ENCODE measurements around the gene LMO2.

The LMO2 gene

DNA sequence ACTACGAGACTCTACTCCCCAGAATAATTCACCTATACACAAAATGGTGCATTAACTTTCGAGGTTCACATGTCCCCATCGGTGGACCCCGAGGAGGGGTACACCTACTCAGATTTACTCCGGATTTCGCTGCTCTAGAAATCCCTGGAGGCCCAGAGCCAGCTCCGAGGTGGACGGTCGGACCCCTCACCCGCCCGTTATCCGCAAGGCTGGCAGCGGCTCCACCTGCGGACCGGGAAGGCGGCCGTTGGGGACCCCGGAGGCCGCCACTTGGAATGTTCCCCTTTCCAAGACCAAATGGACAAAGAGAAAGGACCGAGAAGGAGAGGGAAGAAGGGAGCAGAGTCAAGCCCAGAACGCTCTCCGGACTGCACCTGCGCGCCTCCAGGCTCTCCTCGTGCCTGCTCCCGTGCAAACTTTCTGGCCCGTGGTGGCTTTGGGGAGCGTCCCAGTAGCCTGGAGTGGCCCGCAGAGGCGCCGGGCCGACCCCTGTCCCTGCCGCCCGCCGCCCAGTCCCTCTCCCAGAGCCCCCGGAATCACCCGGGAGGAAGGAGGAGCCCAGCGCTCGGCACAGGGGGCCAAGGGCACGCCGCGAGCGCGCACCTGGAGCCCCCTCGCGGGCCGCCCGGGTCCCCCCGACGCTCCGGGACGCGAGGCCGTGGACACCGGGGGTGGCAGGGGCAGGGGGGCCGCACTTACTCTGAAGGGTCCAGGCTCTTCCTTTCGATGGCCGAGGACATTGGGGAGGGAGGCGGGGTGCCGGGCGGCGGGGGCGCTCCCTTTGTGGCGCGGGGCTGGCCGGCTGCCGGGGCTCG lies 23.0 kb downstream of the LMO2 start:
- in situ Hi-C loops (cut with MboI; ENCODE audit: low pct_unique_long_range_greater_than_20kb, low sequenced_read_pairs), result loop anchor here (10.0 kb wide), 1 partner anchor 106 kb away; no protein-coding TSS in a partner anchor
- peak; percentile 30 for DNase-seq

DNA sequence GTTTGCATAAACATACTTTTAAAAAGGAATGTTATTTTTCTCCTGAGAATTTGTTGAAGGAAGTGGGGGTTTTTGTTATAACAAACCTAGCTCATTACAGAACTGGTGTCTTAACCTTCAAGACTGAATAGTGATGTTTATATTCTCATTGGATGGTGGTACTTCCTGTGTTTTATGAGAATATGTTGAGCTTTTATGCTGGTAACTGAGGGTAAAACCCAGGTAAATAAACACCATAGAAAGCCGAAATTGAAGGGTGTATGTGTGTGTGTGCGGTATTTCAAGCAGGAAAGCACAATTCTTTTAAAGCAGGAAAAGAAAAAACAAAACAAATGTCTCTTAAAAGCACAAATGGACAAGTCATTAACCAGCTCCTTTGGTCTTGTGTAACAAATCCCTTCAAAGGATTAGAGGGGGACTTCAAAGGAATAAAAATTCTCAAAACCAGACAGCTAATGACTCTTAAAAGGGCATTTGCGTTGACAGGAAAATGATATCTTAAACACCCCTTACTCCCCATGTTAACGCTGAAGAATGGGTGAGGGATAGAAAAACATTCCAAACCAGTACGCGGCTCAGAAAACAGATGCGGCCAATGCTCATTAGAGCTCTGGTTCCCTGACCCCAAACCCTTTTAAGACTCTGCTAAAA lies 23.8 kb downstream of the LMO2 start:
- in situ Hi-C loops (cut with MboI; ENCODE audit: low pct_unique_long_range_greater_than_20kb, low sequenced_read_pairs), result loop anchor here (10.0 kb wide), 1 partner anchor 107 kb away; no protein-coding TSS in a partner anchor
- no peak for DNase-seq

- in situ Hi-C loops (cut with MboI; ENCODE audit: low pct_unique_long_range_greater_than_20kb, low sequenced_read_pairs), result loop anchor here (10.0 kb wide), 1 partner anchor 107 kb away; no protein-coding TSS in a partner anchor
- DNase-seq, result no peak
Measured at GRCh38 chr11:33867561-33867960, 24.3 kb downstream of the LMO2 start.

- in situ Hi-C loops (cut with MboI; ENCODE audit: low pct_unique_long_range_greater_than_20kb, low sequenced_read_pairs), result loop anchor here (10.0 kb wide), 1 partner anchor 108 kb away; no protein-coding TSS in a partner anchor
Measured at GRCh38 chr11:33866936-33867335, 24.9 kb downstream of the LMO2 start.

DNA sequence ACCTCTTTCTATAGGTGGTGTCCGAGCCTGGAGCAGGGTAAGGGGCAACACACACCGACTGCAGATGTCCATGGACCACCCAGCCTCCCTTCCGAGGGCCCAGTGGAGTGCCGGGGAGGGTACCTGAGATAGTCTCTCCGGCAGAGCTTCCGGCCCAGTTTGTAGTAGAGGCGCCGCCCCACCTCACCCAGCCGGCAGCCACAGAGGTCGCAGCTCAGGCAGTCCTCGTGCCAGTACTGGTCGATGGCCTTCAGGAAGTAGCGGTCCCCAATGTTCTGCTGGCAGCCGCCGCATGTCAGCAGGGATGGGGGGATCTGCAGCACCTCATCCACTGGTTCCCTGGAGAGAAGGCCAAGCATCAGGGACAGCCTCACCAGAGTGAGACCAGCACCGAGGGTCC lies 27.4 kb downstream of the LMO2 start:
- in situ Hi-C loops (cut with MboI; ENCODE audit: low pct_unique_long_range_greater_than_20kb, low sequenced_read_pairs), result loop anchor here (10.0 kb wide), 1 partner anchor 110 kb away; no protein-coding TSS in a partner anchor
- DNase-seq, result no peak

More at GRCh38 chr11:33866936-33867335, 24.9 kb downstream of the LMO2 start:
- DNase-seq, result no peak

DNA sequence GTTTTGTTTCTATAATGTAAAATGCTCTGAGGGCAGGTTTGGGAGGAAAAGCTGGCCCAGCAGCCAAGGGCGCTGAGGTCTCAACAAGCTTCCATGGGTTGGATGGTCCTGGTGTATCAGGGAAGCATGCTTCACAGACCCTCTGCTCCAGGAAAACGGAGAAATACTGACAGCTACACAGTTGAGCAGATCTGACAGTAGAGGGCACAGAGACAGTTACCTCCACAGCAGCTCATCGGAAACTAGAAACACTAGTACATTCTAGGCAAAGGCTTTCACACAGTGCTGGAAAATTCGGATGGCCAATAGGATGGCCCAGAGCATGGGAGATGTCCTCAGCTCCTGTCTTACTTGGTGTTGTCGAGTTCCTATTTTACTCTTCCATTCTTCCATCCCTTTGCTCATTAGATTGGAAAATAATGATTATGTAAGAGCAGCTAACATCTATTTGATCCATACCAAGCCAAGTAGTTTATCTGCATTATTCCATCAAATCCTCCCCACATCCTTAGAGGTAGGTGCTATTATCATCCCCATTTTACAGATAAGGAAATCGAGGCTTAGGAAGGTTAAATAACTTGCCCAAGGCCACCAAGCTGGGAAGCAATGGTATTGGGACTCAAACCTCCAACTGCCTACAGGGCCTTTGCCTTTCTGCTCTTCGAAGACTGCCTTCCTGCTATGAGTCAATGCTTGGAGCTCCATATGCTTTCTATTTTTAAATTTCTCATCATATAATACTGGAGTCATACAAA lies 28.3 kb downstream of the LMO2 start:
- no peak for DNase-seq
- in situ Hi-C loops (cut with MboI; ENCODE audit: low pct_unique_long_range_greater_than_20kb, low sequenced_read_pairs), result loop anchor here (10.0 kb wide), 1 partner anchor 111 kb away; no protein-coding TSS in a partner anchor

DNA sequence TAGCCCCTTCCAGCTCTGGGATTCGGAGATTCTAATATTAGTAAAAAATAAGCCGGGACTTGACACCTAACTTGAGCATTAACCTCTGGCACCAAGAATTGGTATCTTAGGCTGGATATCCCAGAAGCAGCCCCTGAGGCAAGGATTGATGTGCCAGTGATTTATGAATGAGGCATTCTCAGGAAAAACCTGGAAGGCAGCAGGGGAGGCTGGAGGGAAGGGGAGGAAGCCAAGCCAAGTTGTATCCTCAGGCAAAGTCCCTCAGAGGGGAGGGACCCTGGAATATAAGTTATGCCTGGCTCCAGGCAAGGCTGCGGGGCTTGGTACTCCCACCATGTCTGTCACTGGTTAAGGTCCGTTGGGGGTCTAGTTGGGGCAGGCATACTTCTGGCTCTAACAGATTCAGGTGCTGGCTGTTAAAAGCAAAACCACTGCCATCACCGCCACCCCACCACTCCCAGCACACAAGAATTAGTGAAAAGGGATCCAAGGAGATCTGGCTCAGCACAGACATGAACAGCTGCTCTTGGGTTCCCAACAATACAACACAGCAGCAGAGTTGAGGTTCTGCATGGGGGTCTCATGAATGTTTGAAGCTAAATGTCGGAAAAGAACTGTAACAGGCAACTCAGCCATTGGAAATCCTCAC lies 29.8 kb downstream of the LMO2 start:
- in situ Hi-C loops (cut with MboI; ENCODE audit: low pct_unique_long_range_greater_than_20kb, low sequenced_read_pairs), result loop anchor here (10.0 kb wide), 1 partner anchor 113 kb away; no protein-coding TSS in a partner anchor
- no peak for DNase-seq

DNA sequence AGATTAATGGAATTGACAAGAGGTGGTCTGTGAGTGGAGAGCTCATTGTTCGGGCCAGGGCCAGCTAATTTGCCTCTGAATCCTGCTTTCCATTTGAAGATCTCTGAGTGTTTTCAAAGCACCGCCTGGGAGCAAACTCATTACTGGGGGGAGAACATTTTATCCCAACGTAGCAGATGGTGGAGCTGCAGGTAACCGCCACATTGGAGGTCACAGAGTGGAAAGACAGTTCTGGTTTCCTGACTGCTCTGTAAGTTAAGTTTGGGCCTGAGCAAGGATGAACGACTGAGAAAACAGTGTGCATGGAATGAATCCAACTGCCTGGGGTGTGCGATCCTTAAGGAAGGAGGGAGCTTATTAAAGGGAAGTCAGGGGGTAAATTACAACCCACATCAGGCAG lies 30.5 kb downstream of the LMO2 start:
- no peak for DNase-seq
- in situ Hi-C loops (cut with MboI; ENCODE audit: low pct_unique_long_range_greater_than_20kb, low sequenced_read_pairs), result loop anchor here (10.0 kb wide), 1 partner anchor 113 kb away; no protein-coding TSS in a partner anchor

GRCh38 chr11:33860926-33861325 lies 30.9 kb downstream of the LMO2 start:
- DNase-seq, result no peak
- in situ Hi-C loops (cut with MboI; ENCODE audit: low pct_unique_long_range_greater_than_20kb, low sequenced_read_pairs), result loop anchor here (10.0 kb wide), 1 partner anchor 114 kb away; no protein-coding TSS in a partner anchor

- DNase-seq, result no peak
- in situ Hi-C loops (cut with MboI; ENCODE audit: low pct_unique_long_range_greater_than_20kb, low sequenced_read_pairs), result no loop called here
Measured at GRCh38 chr11:33859306-33859705, 32.6 kb downstream of the LMO2 start.

GRCh38 chr11:33857933-33858371 lies 33.9 kb downstream of the LMO2 start:
- DNase-seq, result peak; percentile 89
- in situ Hi-C loops (cut with MboI; ENCODE audit: low pct_unique_long_range_greater_than_20kb, low sequenced_read_pairs), result no loop called here

- DNase-seq, result no peak
- in situ Hi-C loops (cut with MboI; ENCODE audit: low pct_unique_long_range_greater_than_20kb, low sequenced_read_pairs), result no loop called here
Measured at GRCh38 chr11:33855500-33855899, 36.4 kb downstream of the LMO2 start.

- in situ Hi-C loops (cut with MboI; ENCODE audit: low pct_unique_long_range_greater_than_20kb, low sequenced_read_pairs), result loop anchor here (25.0 kb wide), 1 partner anchor 638 kb away; no protein-coding TSS in a partner anchor
- DNase-seq, result no peak
Measured at GRCh38 chr11:33848717-33849390, 43.0 kb downstream of the LMO2 start.

GRCh38 chr11:33847251-33847650 lies 44.6 kb downstream of the LMO2 start:
- no peak for DNase-seq
- in situ Hi-C loops (cut with MboI; ENCODE audit: low pct_unique_long_range_greater_than_20kb, low sequenced_read_pairs), result loop anchor here (25.0 kb wide), 1 partner anchor 640 kb away; no protein-coding TSS in a partner anchor

DNA sequence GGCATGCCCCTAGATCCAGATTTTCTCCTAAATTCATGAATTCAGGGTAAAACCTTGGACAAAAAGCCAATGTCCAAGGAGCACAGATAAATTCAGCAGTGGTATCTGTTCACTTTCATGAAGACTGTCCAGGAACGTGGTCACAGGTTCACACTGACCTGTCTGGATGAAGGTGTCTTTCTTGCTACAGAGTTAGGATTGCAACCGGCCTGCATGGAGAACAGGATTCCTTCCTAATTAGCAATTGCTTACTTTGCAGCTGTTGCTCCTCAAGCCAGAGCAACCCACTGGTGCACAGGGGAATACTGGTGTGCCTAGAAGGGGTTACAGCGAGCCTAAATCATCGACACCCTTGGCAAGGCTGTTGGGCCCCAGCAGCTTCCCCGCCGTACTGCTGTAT lies 47.6 kb downstream of the LMO2 start:
- DNase-seq, result no peak
- in situ Hi-C loops (cut with MboI; ENCODE audit: low pct_unique_long_range_greater_than_20kb, low sequenced_read_pairs), result loop anchor here (25.0 kb wide), 1 partner anchor 643 kb away; no protein-coding TSS in a partner anchor

- in situ Hi-C loops (cut with MboI; ENCODE audit: low pct_unique_long_range_greater_than_20kb, low sequenced_read_pairs), result loop anchor here (25.0 kb wide), 1 partner anchor 644 kb away; no protein-coding TSS in a partner anchor
- no peak for DNase-seq
Measured at GRCh38 chr11:33843018-33843417, 48.9 kb downstream of the LMO2 start.

DNA sequence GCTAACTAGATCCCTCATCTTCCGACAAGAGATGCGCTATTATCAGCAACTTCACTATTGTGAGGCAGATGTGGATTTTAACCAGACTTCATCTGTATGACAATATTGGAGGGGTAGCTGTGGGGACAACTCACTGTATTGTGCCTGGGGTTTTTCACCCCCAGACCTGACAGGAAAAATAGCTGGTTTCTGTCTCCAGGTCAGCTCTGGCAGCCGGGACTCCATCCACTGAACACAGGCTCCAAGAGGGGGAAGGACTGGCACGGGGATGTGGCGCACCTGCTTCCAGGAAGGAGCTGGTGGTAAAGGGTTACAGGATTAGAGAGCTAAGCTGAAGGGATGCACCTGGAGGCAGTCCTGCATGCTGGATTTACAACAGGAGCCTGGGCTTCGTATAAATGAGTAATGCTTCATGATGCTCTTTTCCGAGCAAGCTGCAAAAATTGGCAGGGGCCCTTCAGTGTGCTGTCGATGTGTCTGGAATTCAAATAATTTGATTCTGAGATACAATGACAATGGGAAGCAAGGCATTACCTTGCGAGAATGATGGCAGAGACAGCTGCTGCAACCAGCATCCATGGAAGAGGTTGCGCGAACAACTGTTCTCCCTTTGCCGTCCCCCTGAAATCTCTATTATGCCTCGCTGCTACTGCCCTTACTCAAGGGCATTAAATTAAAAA lies 49.5 kb downstream of the LMO2 start:
- in situ Hi-C loops (cut with MboI; ENCODE audit: low pct_unique_long_range_greater_than_20kb, low sequenced_read_pairs), result loop anchor here (25.0 kb wide), 1 partner anchor 645 kb away; no protein-coding TSS in a partner anchor

More for the DNA sequence above, 49.5 kb downstream of the LMO2 start:
- no peak for DNase-seq
